VCaP (cell line): ENCODE results near the gene DEFB127.
"Not testable (repeated sequence)": the region's sequence is repeated elsewhere in the genome, so short reads cannot be mapped to it uniquely, and the experiment has no call there.

Experiments
- H3K27ac ChIP-seq: fragments of 450-650 bp; 2 replicates; pipeline ENCODE4 v1.5.1; 2017
- TF ChIP-seq, protein P1 (sequence below): fragments of 450-650 bp; conservative IDR thresholded peaks from 2 replicates; pipeline ENCODE4 v1.5.1; 2017; ENCODE audit warnings: mild to moderate bottlenecking, moderate library complexity

The DEFB127 gene, protein sequence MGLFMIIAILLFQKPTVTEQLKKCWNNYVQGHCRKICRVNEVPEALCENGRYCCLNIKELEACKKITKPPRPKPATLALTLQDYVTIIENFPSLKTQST

GRCh38 chr20:157154-157553 is at the start of gene DEFB127:
DEFB127 (plus strand) TSS chr20:157454; CDS start chr20:157545, 91 bp downstream.
- TF ChIP-seq, protein P1, sequence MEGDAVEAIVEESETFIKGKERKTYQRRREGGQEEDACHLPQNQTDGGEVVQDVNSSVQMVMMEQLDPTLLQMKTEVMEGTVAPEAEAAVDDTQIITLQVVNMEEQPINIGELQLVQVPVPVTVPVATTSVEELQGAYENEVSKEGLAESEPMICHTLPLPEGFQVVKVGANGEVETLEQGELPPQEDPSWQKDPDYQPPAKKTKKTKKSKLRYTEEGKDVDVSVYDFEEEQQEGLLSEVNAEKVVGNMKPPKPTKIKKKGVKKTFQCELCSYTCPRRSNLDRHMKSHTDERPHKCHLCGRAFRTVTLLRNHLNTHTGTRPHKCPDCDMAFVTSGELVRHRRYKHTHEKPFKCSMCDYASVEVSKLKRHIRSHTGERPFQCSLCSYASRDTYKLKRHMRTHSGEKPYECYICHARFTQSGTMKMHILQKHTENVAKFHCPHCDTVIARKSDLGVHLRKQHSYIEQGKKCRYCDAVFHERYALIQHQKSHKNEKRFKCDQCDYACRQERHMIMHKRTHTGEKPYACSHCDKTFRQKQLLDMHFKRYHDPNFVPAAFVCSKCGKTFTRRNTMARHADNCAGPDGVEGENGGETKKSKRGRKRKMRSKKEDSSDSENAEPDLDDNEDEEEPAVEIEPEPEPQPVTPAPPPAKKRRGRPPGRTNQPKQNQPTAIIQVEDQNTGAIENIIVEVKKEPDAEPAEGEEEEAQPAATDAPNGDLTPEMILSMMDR, result no peak
- no peak within 1 kb of the TSS for H3K27ac ChIP-seq

DNA sequence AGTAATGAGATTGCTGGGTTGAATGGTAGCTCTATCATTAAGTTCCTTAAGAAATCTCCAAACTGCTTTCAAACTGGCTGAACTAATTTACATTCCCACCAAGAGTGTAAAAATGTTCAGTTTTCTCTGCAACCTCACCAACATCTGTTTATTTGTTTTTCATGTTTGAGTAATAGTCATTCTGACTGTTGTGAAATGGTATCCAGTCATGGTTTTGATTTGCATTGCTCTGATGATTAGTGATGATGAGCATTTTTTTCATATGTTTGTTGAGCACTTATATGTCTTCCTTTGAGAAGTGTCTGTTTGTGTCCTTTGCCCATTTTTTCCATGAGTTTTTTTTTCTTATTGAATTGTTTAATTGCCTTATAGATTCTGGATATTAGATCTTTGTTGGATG is 44.9 kb upstream of the DEFB127 start:
- no peak overlapping the region for H3K27ac ChIP-seq
- TF ChIP-seq, protein P1, result no peak

GRCh38 chr20:117518-117917 is 39.7 kb upstream of the DEFB127 start:
- TF ChIP-seq, protein P1, result no peak
- H3K27ac ChIP-seq, result no peak overlapping the region

- not testable (repeated sequence) for H3K27ac ChIP-seq
Observed at GRCh38 chr20:129786-130323, 27.4 kb upstream of the DEFB127 start.

DNA sequence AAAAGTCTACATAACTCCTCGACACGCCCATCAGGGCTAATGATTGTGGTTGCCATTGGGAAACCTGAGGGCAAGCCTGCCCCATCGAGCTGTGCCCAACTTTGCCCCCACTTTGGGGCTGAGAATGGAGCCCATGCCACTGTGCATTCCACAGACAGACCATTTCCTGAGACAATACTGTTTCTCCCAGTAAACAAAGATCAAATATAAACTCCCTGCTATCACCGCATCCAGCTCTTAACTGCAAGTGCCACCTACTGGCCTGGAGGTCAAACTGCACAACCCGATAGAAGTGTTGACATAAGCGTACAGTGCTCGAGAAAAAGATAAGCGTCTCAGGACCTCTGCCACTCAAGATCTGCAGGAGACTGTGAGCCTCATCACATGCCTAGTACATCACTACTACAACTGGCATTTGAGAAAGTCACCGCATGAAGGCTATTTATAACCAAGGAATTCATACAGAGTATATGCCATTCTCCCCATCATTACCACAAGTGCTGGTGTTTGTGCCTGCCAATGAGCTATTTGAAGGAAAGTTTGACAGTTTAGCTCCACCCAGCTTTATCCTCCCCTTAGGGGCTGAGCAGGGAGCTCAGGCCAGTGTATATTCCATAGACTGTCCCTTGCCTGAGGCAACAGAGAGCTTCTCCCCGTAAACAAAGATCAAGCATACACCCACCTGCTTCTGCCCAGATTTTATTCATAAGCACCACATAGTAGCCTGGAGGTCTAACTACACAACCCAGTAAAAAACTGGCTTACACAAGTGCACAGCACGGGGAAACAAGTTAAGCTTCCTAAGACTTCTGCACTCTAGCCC is 19.4 kb upstream of the DEFB127 start:
- TF ChIP-seq, protein P1, result peak; percentile 35
- no peak overlapping the region for H3K27ac ChIP-seq

DNA sequence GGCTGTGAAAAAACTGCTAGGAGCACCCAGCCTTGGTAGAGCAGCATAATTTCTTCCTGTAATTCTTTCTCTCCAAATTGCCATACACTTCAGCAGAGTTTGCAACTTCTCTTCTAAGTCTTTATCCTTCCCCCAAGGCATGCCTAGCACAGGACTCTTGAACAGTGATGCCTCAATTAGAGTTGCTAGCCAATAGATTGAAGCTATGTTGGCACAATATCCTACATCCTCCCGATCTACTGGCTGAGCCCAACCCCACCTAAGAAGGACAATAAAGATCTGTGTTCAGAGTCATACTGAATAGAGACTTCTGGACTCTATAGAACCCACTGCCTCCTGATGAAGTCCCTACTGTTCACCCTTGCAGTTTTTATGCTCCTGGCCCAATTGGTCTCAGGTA is 15.0 kb upstream of the DEFB127 start, which contains the start of gene DEFB126:
Gene DEFB126 (plus strand): TSS at position 301 of the 400 bp plus-strand sequence. CDS start 39 bp downstream, at position 340.
- TF ChIP-seq, protein P1, result no peak
- no peak within 1 kb of the TSS for H3K27ac ChIP-seq

GRCh38 chr20:145877-146276 is 11.4 kb upstream of the DEFB127 start:
- TF ChIP-seq, protein P1, result no peak
- no peak overlapping the region for H3K27ac ChIP-seq

- no peak overlapping the region for H3K27ac ChIP-seq
- TF ChIP-seq, protein P1, result no peak
Observed at GRCh38 chr20:152131-152530, 5.1 kb upstream of the DEFB127 start.
